Lower leg skin (tissue), 3 donors: Measurements from ENCODE around the gene LRIG1.

Experiments
- CTCF ChIP-seq, 3 donors: fragments of 450-650 bp; IDR thresholded peaks; one replicate each; pipeline ENCODE4 v1.5.1; 2016; ENCODE audit warnings: antibody characterized with exemption in 3 of 3, mild to moderate bottlenecking in 3 of 3, moderate library complexity in 2 of 3
- POLR2A ChIP-seq, 2 donors: fragments of 450-650 bp; IDR thresholded peaks; one replicate each; pipeline ENCODE4 v1.6.1; 2016 to 2017; ENCODE audit warnings: antibody characterized with exemption in 2 of 2, mild to moderate bottlenecking in 1 of 2, moderate library complexity in 1 of 2

GRCh38 chr3:66414846-66415245, 86.0 kb downstream of the LRIG1 start:
- TF ChIP-seq CTCF (IDR thresholded peaks at IDR 0.05), result no peak
- TF ChIP-seq POLR2A (IDR thresholded peaks at IDR 0.05), result no peak
